IMR-90 (cell line): Measurements from ENCODE around the gene SORCS1. TPM values are rescaled to one million over a fixed set of nuclear protein-coding genes. Genes with fewer than 3 reads are reported as not detected.

ENCODE experiments used
- ATAC-seq: fragments of 200-7000 bp; cut with Tn5 transposase; 2 replicates; pipeline ENCODE4 v1.9.1; 2020; ENCODE audit warnings: low read depth, mild to moderate bottlenecking, moderate library complexity
- BruUV-seq: library from RNA; stranded (reverse); fragments of 400-500 nt; replicated peaks from 2 replicates; lab custom pipeline; 2021; lab: Mats Ljungman, UMichigan
- CTCF ChIA-PET: fragments of 300-600 bp; formaldehyde crosslinking; extraction: SDS; loops from one replicate; lab custom pipeline; 2021; ENCODE audit warnings: antibody characterized with exemption; lab: Yijun Ruan, JAX
- POLR2A ChIA-PET: fragments of 300-600 bp; sonication (Branson Sonifier 250); formaldehyde crosslinking; loops from one replicate; lab custom pipeline; 2022; ENCODE audit warnings: antibody characterized with exemption; ENCODE audit not compliant: unreplicated experiment; lab: Charles Lee
- DNase-seq: peaks from one replicate; pipeline ENCODE4 v3.0.0; 2013
- H2AFZ ChIP-seq: replicated peaks from 2 replicates; pipeline ENCODE3; 2013; ENCODE audit warnings: low read length, mild to moderate bottlenecking; ENCODE audit not compliant: poor library complexity
- H2AK5ac ChIP-seq: 2 replicates; pipeline ENCODE4 v1.6.1; 2013; ENCODE audit warnings: low read depth, low read length, inconsistent platforms
- H2AK9ac ChIP-seq: replicated peaks from 2 replicates; pipeline ENCODE3; 2013; ENCODE audit warnings: mild to moderate bottlenecking, low read depth, low read length, moderate library complexity; ENCODE audit not compliant: poor library complexity
- H2BK120ac ChIP-seq: 2 replicates; pipeline ENCODE4 v1.6.1; 2013; ENCODE audit warnings: low read depth, low read length, inconsistent platforms
- H2BK15ac ChIP-seq: 3 replicates; pipeline ENCODE4 v1.6.1; 2013; ENCODE audit warnings: low read depth, low read length, inconsistent platforms
- H2BK20ac ChIP-seq: 2 replicates; pipeline ENCODE4 v1.6.1; 2013; ENCODE audit warnings: low read depth, mild to moderate bottlenecking, inconsistent platforms, low read length, moderate library complexity
- H2BK5ac ChIP-seq: 2 replicates; pipeline ENCODE4 v1.6.1; 2013; ENCODE audit warnings: mild to moderate bottlenecking, low read depth, low read length, inconsistent platforms; ENCODE audit not compliant: poor library complexity, severe bottlenecking
- H3K14ac ChIP-seq: replicated peaks from 2 replicates; pipeline ENCODE4 v1.6.1; 2013; ENCODE audit warnings: low read depth, low read length, inconsistent platforms
- H3K18ac ChIP-seq: 2 replicates; pipeline ENCODE4 v1.6.1; 2013; ENCODE audit warnings: low read depth, low read length, control low read depth
- H3K23ac ChIP-seq: 2 replicates; pipeline ENCODE4 v1.6.1; 2013; ENCODE audit warnings: low read depth, low read length, inconsistent platforms
- H3K27ac ChIP-seq: 2 replicates; pipeline ENCODE4 v1.5.1; 2013; ENCODE audit warnings: mild to moderate bottlenecking, control low read depth, low read length; ENCODE audit not compliant: insufficient read depth
- H3K27me3 ChIP-seq: 2 replicates; pipeline ENCODE4 v1.6.1; 2013; ENCODE audit warnings: low read length; ENCODE audit not compliant: control insufficient read depth, insufficient read depth
- H3K36me3 ChIP-seq: 2 replicates; pipeline ENCODE4 v1.6.1; 2013; ENCODE audit warnings: low read length, mixed read lengths; ENCODE audit not compliant: control insufficient read depth, insufficient read depth
- H3K4ac ChIP-seq: 2 replicates; pipeline ENCODE4 v1.6.1; 2013; ENCODE audit warnings: low read depth, low read length, inconsistent platforms
- H3K4me1 ChIP-seq: 2 replicates; pipeline ENCODE4 v1.6.1; 2013; ENCODE audit warnings: low read length, mixed read lengths; ENCODE audit not compliant: control insufficient read depth, insufficient read depth
- H3K4me2 ChIP-seq: 2 replicates; pipeline ENCODE4 v1.6.1; 2013; ENCODE audit warnings: low read depth, mild to moderate bottlenecking, control low read depth, low read length, moderate library complexity
- H3K4me3 ChIP-seq: 2 replicates; pipeline ENCODE4 v1.5.1; 2013; ENCODE audit warnings: low read depth, mild to moderate bottlenecking, control low read depth, low read length, moderate library complexity; ENCODE audit not compliant: insufficient read depth
- H3K56ac ChIP-seq: 2 replicates; pipeline ENCODE4 v1.6.1; 2013; ENCODE audit warnings: low read length, inconsistent platforms; ENCODE audit not compliant: insufficient read depth; ENCODE audit errors: extremely low read depth
- H3K79me1 ChIP-seq, 2 experiments: 2 replicates each; pipeline ENCODE4 v1.6.1; 2013; ENCODE audit warnings: low read length in 2 of 2, inconsistent platforms in 1 of 2, low read depth in 1 of 2
- H3K9ac ChIP-seq: 2 replicates; pipeline ENCODE4 v1.6.1; 2013; ENCODE audit warnings: low read depth, low read length, control low read depth
- H3K9me1 ChIP-seq: 2 replicates; pipeline ENCODE4 v1.6.1; 2013; ENCODE audit warnings: low read length, inconsistent platforms; ENCODE audit not compliant: insufficient read depth
- H3K9me3 ChIP-seq: 2 replicates; pipeline ENCODE4 v1.6.1; 2013; ENCODE audit warnings: low read length; ENCODE audit not compliant: control insufficient read depth, insufficient read depth
- H4K20me1 ChIP-seq: 2 replicates; pipeline ENCODE4 v1.6.1; 2013; ENCODE audit warnings: low read length, inconsistent platforms; ENCODE audit not compliant: insufficient read depth
- H4K5ac ChIP-seq: 2 replicates; pipeline ENCODE4 v1.6.1; 2013; ENCODE audit warnings: mild to moderate bottlenecking, low read depth, low read length, control low read depth
- H4K8ac ChIP-seq, 2 experiments: 2 replicates each; pipeline ENCODE4 v1.6.1; 2013; ENCODE audit warnings: low read depth in 2 of 2, low read length in 2 of 2, control low read depth in 1 of 2, inconsistent platforms in 1 of 2
- H4K91ac ChIP-seq: 2 replicates; pipeline ENCODE4 v1.6.1; 2013; ENCODE audit warnings: low read depth, low read length, inconsistent platforms; ENCODE audit not compliant: insufficient read depth
- BHLHE40 ChIP-seq: fragments of 150-350 bp; IDR thresholded peaks from 2 replicates; pipeline ENCODE4 v1.6.1; 2016; ENCODE audit warnings: mild to moderate bottlenecking, low read depth, low read length
- MAZ ChIP-seq: IDR thresholded peaks from 2 replicates; pipeline ENCODE4 v1.6.1; 2012; ENCODE audit warnings: low read depth, mild to moderate bottlenecking, low read length, improper control_type of control experiment, moderate library complexity, borderline replicate concordance
- MXI1 ChIP-seq: IDR thresholded peaks from 2 replicates; pipeline ENCODE4 v1.6.1; 2012; ENCODE audit warnings: low read depth, mild to moderate bottlenecking, low read length, moderate library complexity, borderline replicate concordance
- WGBS, 2 experiments: methylation state at CpG; one replicate each; pipeline versions ENCODE4 v1.1.5 to v1.1.7; 2013; ENCODE audit warnings: missing lambda C conversion rate in 2 of 2; ENCODE audit not compliant: insufficient read length in 1 of 2; ENCODE audit errors: extremely low coverage in 2 of 2; 5-methylcytosine and 5-hydroxymethylcytosine counted together
- dilution Hi-C: fragments of 300-500 bp; cut with HindIII; formaldehyde crosslinking; loops from one replicate; pipeline ENCODE4 v1.14.3; 2018; ENCODE audit warnings: low sequenced_read_pairs; ENCODE audit not compliant: unreplicated experiment
- in situ Hi-C: fragments of 300-500 bp; cut with MboI; formaldehyde crosslinking; loops from 3 replicates; pipeline ENCODE4 v1.14.3; 2019; ENCODE audit warnings: low sequenced_read_pairs, inconsistent platforms, mixed read lengths
- intact Hi-C: fragments of 100-400 bp; cut with micrococcal nuclease; formaldehyde crosslinking; loops from 2 replicates; pipeline ENCODE4 v1.10.0; 2022
- polyA plus RNA-seq, 3 experiments: library from polyadenylated mRNA; depleted of rRNA; stranded (reverse); fragments of >200 nt; gene quantifications; 2 replicates each; pipeline ENCODE4 v1.2.3, GENCODE V29; 2012; ENCODE audit warnings: low replicate concordance in 1 of 3
- total RNA-seq: library from RNA; depleted of rRNA; stranded (reverse); fragments of >200 nt; gene quantifications from 2 replicates; pipeline ENCODE4 v1.2.3, GENCODE V29; 2012

Gene SORCS1
- total and polyA plus RNA-seq, 2 of the 4 experiments (the other 2 are of a cell fraction), result under 0.01 TPM; not detected in 1

DNA sequence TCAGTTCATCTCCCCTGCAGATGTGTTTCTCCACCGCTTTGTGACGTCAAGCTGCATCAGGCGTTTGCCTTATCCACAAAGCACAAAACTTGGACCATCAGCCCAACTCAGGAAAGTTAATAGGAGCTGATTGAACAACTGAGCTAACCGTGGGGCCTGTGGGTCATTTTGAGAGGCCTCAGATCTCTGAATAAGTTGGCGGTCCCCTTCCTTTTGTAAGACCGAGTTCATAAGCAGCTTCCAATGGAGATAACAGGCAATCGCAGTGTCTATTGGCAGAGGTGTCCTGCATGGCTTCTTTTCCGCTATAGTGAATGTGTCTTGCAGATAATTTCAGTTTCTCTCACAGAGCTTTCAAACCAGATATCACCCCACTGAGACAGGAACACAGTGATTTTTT lies 154.0 kb downstream of the SORCS1 start:
- Histone ChIP-seq H3K4ac (no peak overlapping the region), H2BK120ac (no peak overlapping the region), H4K20me1 (no peaks in the 10 kb centered on the region), H4K5ac (no peak overlapping the region), H3K27ac (no peak overlapping the region), H2BK20ac (no peak overlapping the region), H3K9ac (no peak overlapping the region), H3K4me1 (no peaks in the 10 kb centered on the region), H3K4me2 (no peak overlapping the region), H3K4me3 (no peak overlapping the region), H3K23ac (no peak overlapping the region), H4K91ac (no peak overlapping the region), H2AK9ac (no peak overlapping the region), H2BK5ac (no peak overlapping the region), H3K56ac (no peak overlapping the region), H4K8ac (no peak overlapping the region), H3K9me1 (no peaks in the 10 kb centered on the region), H3K18ac (no peak overlapping the region), H2BK15ac (no peak overlapping the region), H3K27me3 (no peaks in the 10 kb centered on the region), H3K36me3 (no peaks in the 10 kb centered on the region), H3K14ac (no peak overlapping the region), H3K9me3 (peaks cover 12% of the 10 kb centered on the region; the same call in 1 of the 2 replicates), H2AK5ac (no peak overlapping the region), H2AFZ (no peak overlapping the region), H3K79me1 (no peaks in the 10 kb centered on the region)
- intact Hi-C loops (no loop called here), in situ Hi-C loops (no loop called here), dilution Hi-C loops (no loop called here)
- WGBS, 2 experiments, result no CpG with 5 or more reads among the region's 8 CpGs
- BruUV-seq, result no TSS peak
- POLR2A ChIA-PET, result no interaction called here
- ATAC-seq, result no peak
- TF ChIP-seq MXI1, result no peak
- no peak for TF ChIP-seq BHLHE40
- TF ChIP-seq MAZ, result no peak
- DNase-seq, result no peak
- CTCF ChIA-PET, result no interaction called here
